H1 (cell line): Measurements from ENCODE around the gene COX17. TPM values are rescaled to one million over a fixed set of nuclear protein-coding genes. Genes with fewer than 3 reads are reported as not detected.
A peak's percentile ranks its signal among the peaks of the same experiment; 100 is the strongest.

Source experiments
- CTCF ChIA-PET: fragments of 300-600 bp; sonication (Branson Sonifier 250); formaldehyde crosslinking; loops from one replicate; lab custom pipeline; 2021; ENCODE audit not compliant: partially characterized antibody; lab: Charles Lee
- POLR2A ChIA-PET: fragments of 300-600 bp; sonication (Branson Sonifier 250); formaldehyde crosslinking; loops from one replicate; lab custom pipeline; 2021; ENCODE audit warnings: inconsistent platforms; ENCODE audit not compliant: partially characterized antibody; lab: Charles Lee
- DNase-seq, 2 experiments: peaks; one replicate each; pipeline versions ENCODE4 v3.0.0 to v3.0.0-alpha.2; 2010 to 2022; ENCODE audit warnings: low spot score in 2 of 2, low read depth in 1 of 2, mixed read lengths in 1 of 2
- FAIRE-seq: peaks from 2 replicates; lab custom pipeline; 2011; peaks lifted over from hg19 to GRCh38; lab: Jason Lieb, UNC
- H2AFZ ChIP-seq: 2 replicates; pipeline ENCODE4 v1.8.1; 2012; ENCODE audit warnings: low read length, inconsistent platforms
- H2AK5ac ChIP-seq: 2 replicates; pipeline ENCODE4 v1.6.1; 2013; ENCODE audit warnings: low read depth, low read length
- H2BK120ac ChIP-seq: replicated peaks from 2 replicates; pipeline ENCODE3; 2013; ENCODE audit warnings: low read depth, low read length, inconsistent platforms
- H2BK12ac ChIP-seq: 2 replicates; pipeline ENCODE4 v1.6.1; 2013; ENCODE audit warnings: low read depth, low read length
- H2BK15ac ChIP-seq: 2 replicates; pipeline ENCODE4 v1.6.1; 2013; ENCODE audit warnings: low read length
- H2BK20ac ChIP-seq: 2 replicates; pipeline ENCODE4 v1.6.1; 2013; ENCODE audit warnings: low read length
- H2BK5ac ChIP-seq: 2 replicates; pipeline ENCODE4 v1.6.1; 2013; ENCODE audit warnings: low read depth, low read length
- H3K14ac ChIP-seq: 2 replicates; pipeline ENCODE4 v1.6.1; 2013; ENCODE audit warnings: inconsistent platforms; ENCODE audit not compliant: insufficient read length
- H3K18ac ChIP-seq: 2 replicates; pipeline ENCODE4 v1.6.1; 2013; ENCODE audit warnings: low read length; ENCODE audit errors: extremely low read depth
- H3K23ac ChIP-seq: 2 replicates; pipeline ENCODE4 v1.6.1; 2013; ENCODE audit warnings: inconsistent platforms; ENCODE audit not compliant: insufficient read length
- H3K23me2 ChIP-seq: 2 replicates; pipeline ENCODE4 v1.6.1; 2013; ENCODE audit warnings: low read depth, low read length
- H3K27ac ChIP-seq: 2 replicates; pipeline ENCODE4 v1.6.1; 2011; ENCODE audit warnings: low read depth, low read length, inconsistent platforms
- H3K27me3 ChIP-seq, 4 experiments: replicated peaks in 1 of 4; 1 replicate in 1 of 4; 2 replicates in 3 of 4; pipeline versions ENCODE4 v1.6.1 to v1.8.1; 2011 to 2013; ENCODE audit warnings: low read length in 3 of 4, mild to moderate bottlenecking in 3 of 4, inconsistent platforms in 2 of 4, mixed read lengths in 2 of 4, moderate library complexity in 1 of 4; ENCODE audit not compliant: control insufficient read depth in 3 of 4, insufficient read depth in 3 of 4; ENCODE audit errors: extremely low read depth in 1 of 4
- H3K36me3 ChIP-seq, 4 experiments: 2 replicates each; pipeline versions ENCODE4 v1.6.1 to v1.8.1; 2011 to 2013; ENCODE audit warnings: mild to moderate bottlenecking in 4 of 4, low read length in 3 of 4, moderate library complexity in 2 of 4, control low read depth in 1 of 4, inconsistent platforms in 1 of 4; ENCODE audit not compliant: insufficient read depth in 4 of 4, control insufficient read depth in 2 of 4
- H3K4ac ChIP-seq: replicated peaks from 2 replicates; pipeline ENCODE3; 2013; ENCODE audit warnings: low read length, low read depth, mixed read lengths, inconsistent platforms; ENCODE audit not compliant: insufficient read length
- H3K4me1 ChIP-seq, 4 experiments: replicated peaks in 1 of 4; 1 replicate in 1 of 4; 2 replicates in 3 of 4; pipeline versions ENCODE4 v1.6.1 to v1.8.1; 2011 to 2013; ENCODE audit warnings: low read length in 3 of 4, inconsistent platforms in 2 of 4, mixed read lengths in 1 of 4; ENCODE audit not compliant: insufficient read depth in 4 of 4, control insufficient read depth in 3 of 4
- H3K4me2 ChIP-seq, 2 experiments: 2 replicates each; pipeline versions ENCODE4 v1.6.1 to v1.8.1; 2011 to 2013; ENCODE audit warnings: low read depth in 2 of 2, low read length in 2 of 2, control low read depth in 1 of 2, inconsistent platforms in 1 of 2, mild to moderate bottlenecking in 1 of 2; ENCODE audit not compliant: insufficient read depth in 1 of 2
- H3K4me3 ChIP-seq, 4 experiments: fragments of 200-600, 300-600 bp in 1 of 4; sonication (generic), shearing (Covaris generic), sonication (Bioruptor Twin) in 1 of 4; 2 replicates each; pipeline versions ENCODE4 v1.5.1 to v1.8.1; 2011 to 2016; ENCODE audit warnings: low read length in 4 of 4, low read depth in 3 of 4, control low read depth in 2 of 4, inconsistent platforms in 2 of 4, mild to moderate bottlenecking in 2 of 4, mixed read lengths in 1 of 4, moderate library complexity in 1 of 4; ENCODE audit not compliant: insufficient read depth in 2 of 4; ENCODE audit errors: extremely low read depth in 1 of 4
- H3K56ac ChIP-seq: replicated peaks from 2 replicates; pipeline ENCODE3; 2013; ENCODE audit warnings: low read depth, mild to moderate bottlenecking, mixed read lengths, low read length, inconsistent platforms; ENCODE audit not compliant: insufficient read length
- H3K79me1 ChIP-seq: 2 replicates; pipeline ENCODE4 v1.6.1; 2013; ENCODE audit warnings: low read depth, low read length, control low read depth
- H3K79me2 ChIP-seq, 2 experiments: 2 replicates each; pipeline versions ENCODE4 v1.6.1 to v1.8.1; 2012 to 2013; ENCODE audit warnings: low read length in 2 of 2, mild to moderate bottlenecking in 2 of 2, inconsistent platforms in 1 of 2; ENCODE audit not compliant: insufficient read depth in 2 of 2, control insufficient read depth in 1 of 2
- H3K9ac ChIP-seq, 4 experiments: replicated peaks in 1 of 4; 1 replicate in 1 of 4; 2 replicates in 3 of 4; pipeline versions ENCODE4 v1.6.1 to v1.8.1; 2011 to 2013; ENCODE audit warnings: low read depth in 3 of 4, low read length in 3 of 4, control low read depth in 2 of 4, mild to moderate bottlenecking in 2 of 4, moderate library complexity in 2 of 4, inconsistent platforms in 1 of 4; ENCODE audit errors: extremely low read depth in 1 of 4
- H3K9me3 ChIP-seq, 2 experiments: 2 replicates each; pipeline versions ENCODE4 v1.6.1 to v1.8.1; 2012 to 2013; ENCODE audit warnings: mild to moderate bottlenecking in 2 of 2, moderate library complexity in 2 of 2, control low read depth in 1 of 2, inconsistent platforms in 1 of 2, low read depth in 1 of 2, low read length in 1 of 2, mixed read lengths in 1 of 2; ENCODE audit not compliant: insufficient read depth in 2 of 2
- H4K20me1 ChIP-seq, 2 experiments: replicated peaks in 1 of 2; 2 replicates each; pipeline versions ENCODE3 to v1.8.1; 2011 to 2013; ENCODE audit warnings: inconsistent platforms in 2 of 2, low read length in 2 of 2, mild to moderate bottlenecking in 1 of 2; ENCODE audit not compliant: insufficient read depth in 2 of 2, control insufficient read depth in 1 of 2
- H4K5ac ChIP-seq: 2 replicates; pipeline ENCODE4 v1.6.1; 2013; ENCODE audit warnings: low read length, low read depth, mixed read lengths, inconsistent platforms; ENCODE audit not compliant: insufficient read length
- H4K8ac ChIP-seq: 2 replicates; pipeline ENCODE4 v1.8.0; 2013; ENCODE audit warnings: mild to moderate bottlenecking, moderate library complexity, low read length, inconsistent platforms; ENCODE audit not compliant: insufficient read depth; ENCODE audit errors: extremely low read depth
- H4K91ac ChIP-seq: replicated peaks from 2 replicates; pipeline ENCODE3; 2013; ENCODE audit warnings: low read length, mixed read lengths, inconsistent platforms; ENCODE audit not compliant: insufficient read length
- BRCA1 ChIP-seq: IDR thresholded peaks from 2 replicates; pipeline ENCODE4 v1.6.1; 2012; ENCODE audit warnings: low read depth, low read length, improper control_type of control experiment
- HDAC2 ChIP-seq, 2 experiments: fragments of 300-600 bp in 1 of 2; sonication (generic) in 1 of 2; IDR thresholded peaks; 2 replicates each; pipeline ENCODE4 v1.6.1; 2011 to 2012; ENCODE audit warnings: low read depth in 2 of 2, low read length in 2 of 2, mild to moderate bottlenecking in 2 of 2, moderate library complexity in 2 of 2, borderline replicate concordance in 1 of 2, inconsistent platforms in 1 of 2
- JUND ChIP-seq: IDR thresholded peaks from 2 replicates; pipeline ENCODE4 v1.6.1; 2011; ENCODE audit warnings: mild to moderate bottlenecking, improper control_type of control experiment, low read length
- RFX5 ChIP-seq: IDR thresholded peaks from 2 replicates; pipeline ENCODE4 v1.6.1; 2011; ENCODE audit warnings: low read depth, low read length, improper control_type of control experiment, borderline replicate concordance
- SP1 ChIP-seq: IDR thresholded peaks from 2 replicates; pipeline ENCODE4 v1.6.1; 2011; ENCODE audit warnings: low read depth, low read length
- WGBS, 2 experiments: shearing (Covaris generic) in 1 of 2; methylation state at CpG; one replicate each; pipeline versions ENCODE4 v1.1.6 to v1.1.7; 2013 to 2015; ENCODE audit warnings: low lambda C conversion rate in 2 of 2, mixed read lengths in 2 of 2, inconsistent platforms in 1 of 2, low coverage in 1 of 2, missing lambda C conversion rate in 1 of 2; ENCODE audit not compliant: insufficient replicate concordance in 2 of 2, insufficient coverage in 1 of 2, insufficient read length in 1 of 2; ENCODE audit errors: extremely low coverage in 1 of 2, missing lambda C conversion rate in 1 of 2; 5-methylcytosine and 5-hydroxymethylcytosine counted together
- polyA plus RNA-seq, 7 experiments: library from polyadenylated mRNA; depleted of rRNA in 3 of 7; stranded (reverse) in 5 of 7; unstranded in 2 of 7; fragments of >200 nt in 5 of 7; fragments of 200-250 nt in 2 of 7; gene quantifications; 1 replicate in 5 of 7; 2 replicates in 1 of 7; 4 replicates in 1 of 7; pipeline versions ENCODE4 v1.2.1 to v1.2.3, GENCODE V29; 2011 to 2013; ENCODE audit warnings: missing spikeins in 2 of 7, mixed read lengths in 2 of 7
- total RNA-seq: library from RNA; stranded (reverse); fragmentation: NEBNext Ultra II Directional; extraction: Animal tissue kit (Norgen Biotek cat#: 25700); gene quantifications from 2 replicates; pipeline ENCODE4 v1.2.1, GENCODE V29; 2021

The COX17 gene
- total and polyA plus RNA-seq, 2 of the 8 experiments (the other 6 are each of a cell fraction or from before 2014, with no cell fraction given), result 34.2 to 43.0 TPM

DNA sequence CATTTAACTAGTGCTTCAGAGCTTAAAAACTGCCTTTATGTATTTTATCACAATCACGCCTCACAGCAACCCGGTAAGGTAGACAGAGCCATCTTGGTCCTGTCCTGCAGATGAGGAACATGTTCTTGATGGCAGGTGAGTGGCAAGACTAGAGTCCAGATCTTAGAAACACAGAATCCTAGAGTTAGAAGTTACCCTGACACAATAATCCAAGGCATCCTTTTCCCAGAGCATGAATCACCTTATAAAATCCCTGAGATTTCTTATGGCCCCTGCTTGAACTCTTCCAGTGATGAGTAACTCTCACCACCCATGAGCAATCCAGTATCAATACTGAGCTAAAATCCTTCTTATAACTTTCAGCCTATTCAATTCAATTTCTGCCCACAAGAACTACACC lies 33.7 kb downstream of the COX17 start:
- Histone ChIP-seq H3K9ac (no peak overlapping the region), H3K4me3 (no peak overlapping the region), H3K79me2 (no peaks in the 10 kb centered on the region), H3K4me2 (no peak overlapping the region), H4K5ac (no peak overlapping the region), H3K23ac (no peak overlapping the region), H2AK5ac (no peak overlapping the region), H3K4ac (no peak overlapping the region), H3K4me1 (peaks cover 0 to 7% (median 2%) of the 10 kb centered on the region in 4 experiments; a peak in 3 of 7 replicates), H2BK15ac (no peak overlapping the region), H4K20me1 (no peaks in the 10 kb centered on the region), H3K27me3 (no peaks in the 10 kb centered on the region), H3K14ac (no peak overlapping the region), H4K8ac (no peak overlapping the region), H2BK120ac (no peak overlapping the region), H2AFZ (0 out of 2 replicates have a peak overlapping the region, but pooled peaks have one; percentile 76), H3K36me3 (no peaks in the 10 kb centered on the region), H3K18ac (no peak overlapping the region), H3K56ac (no peak overlapping the region), H3K79me1 (no peaks in the 10 kb centered on the region), H3K27ac (no peak overlapping the region), H2BK12ac (no peak overlapping the region), H2BK5ac (no peak overlapping the region), H3K23me2 (no peaks in the 10 kb centered on the region), H3K9me3 (no peaks in the 10 kb centered on the region), H2BK20ac (no peak overlapping the region), H4K91ac (no peak overlapping the region)
- 92% methylated on average over 2 of the region's 2 CpGs; no CpG with 5 or more reads in 1 of the 2 experiments for WGBS, 2 experiments
- no peak for FAIRE-seq
- DNase-seq, result no peak
- POLR2A ChIA-PET, result no interaction called here
- CTCF ChIA-PET, result interaction anchor here (1.1 to 2.7 kb wide), 2 partner anchors 43 to 56 kb away, joined by 3 to 11 read pairs; no protein-coding TSS in a partner anchor
- TF ChIP-seq JUND (no peak), RFX5 (no peak), HDAC2 (IDR thresholded peaks at IDR 0.05; ENCODE audit: borderline replicate concordance in 1 of 2, low read depth in 2 of 2, low read length in 2 of 2) (no peak), BRCA1 (no peak), SP1 (no peak)
